KMS-11 (cell line): ENCODE measurements around the gene BTBD9.

Source experiments
- H2AFZ ChIP-seq: fragments of 200-600 bp; sonication (generic); 2 replicates; pipeline ENCODE4 v1.6.1; 2016; ENCODE audit warnings: antibody characterized with exemption, mixed run types, low read depth
- H3K27ac ChIP-seq: fragments of 200-600 bp; sonication (generic); 2 replicates; pipeline ENCODE4 v1.6.1; 2016; ENCODE audit warnings: mild to moderate bottlenecking, mixed run types
- H3K27me3 ChIP-seq: fragments of 200-600 bp; sonication (generic); 2 replicates; pipeline ENCODE4 v1.6.1; 2017; ENCODE audit warnings: mild to moderate bottlenecking, low read depth, mixed run types, moderate library complexity; ENCODE audit not compliant: insufficient read depth
- H3K36me3 ChIP-seq: fragments of 200-600 bp; sonication (generic); 2 replicates; pipeline ENCODE4 v1.6.1; 2017; ENCODE audit warnings: mild to moderate bottlenecking, mixed run types; ENCODE audit not compliant: insufficient read depth
- H3K4me1 ChIP-seq: fragments of 200-600 bp; sonication (generic); 2 replicates; pipeline ENCODE4 v1.6.1; 2016; ENCODE audit warnings: mild to moderate bottlenecking, low read depth, mixed run types; ENCODE audit not compliant: poor library complexity, severe bottlenecking
- H3K4me2 ChIP-seq: fragments of 200-600 bp; sonication (generic); 2 replicates; pipeline ENCODE4 v1.7.0; 2016; ENCODE audit warnings: mild to moderate bottlenecking, mixed run types
- H3K4me3 ChIP-seq: fragments of 200-600 bp; sonication (generic); IDR thresholded peaks from 2 replicates; pipeline ENCODE4 v1.6.1; 2017; ENCODE audit warnings: low read depth, low read length, mixed read lengths; ENCODE audit not compliant: insufficient read depth
- H3K79me2 ChIP-seq: fragments of 200-600 bp; sonication (generic); 2 replicates; pipeline ENCODE4 v1.6.1; 2016; ENCODE audit warnings: low read depth, mixed run types; ENCODE audit not compliant: insufficient read depth
- H3K9ac ChIP-seq: fragments of 200-600 bp; sonication (generic); 2 replicates; pipeline ENCODE4 v1.6.1; 2016; ENCODE audit warnings: mild to moderate bottlenecking, mixed run types
- H4K20me1 ChIP-seq: fragments of 200-600 bp; sonication (generic); 2 replicates; pipeline ENCODE4 v1.6.1; 2016; ENCODE audit warnings: mild to moderate bottlenecking, mixed run types; ENCODE audit not compliant: insufficient read depth
- CTCF ChIP-seq: fragments of 200-600 bp; sonication (generic); conservative IDR thresholded peaks from 2 replicates; pipeline ENCODE4 v1.6.1; 2017; ENCODE audit warnings: low read depth, mild to moderate bottlenecking, antibody characterized with exemption, low read length, moderate library complexity, mixed read lengths

BTBD9 gene

GRCh38 chr6:38244869-38245268, 394.9 kb downstream of the BTBD9 start:
- Histone ChIP-seq H4K20me1 (no peaks in the 10 kb centered on the region), H2AFZ (no peak overlapping the region), H3K27me3 (no peaks in the 10 kb centered on the region), H3K27ac (no peak overlapping the region), H3K4me1 (no peaks in the 10 kb centered on the region), H3K9ac (no peak overlapping the region), H3K4me2 (no peak overlapping the region), H3K36me3 (no peaks in the 10 kb centered on the region), H3K4me3 (no peak overlapping the region), H3K79me2 (no peaks in the 10 kb centered on the region)
- TF ChIP-seq CTCF = no peak

GRCh38 chr6:38241200-38241871, 398.4 kb downstream of the BTBD9 start:
- Histone ChIP-seq H3K4me1 (no peaks in the 10 kb centered on the region), H3K9ac (no peak overlapping the region), H3K4me2 (no peak overlapping the region), H3K79me2 (no peaks in the 10 kb centered on the region), H2AFZ (no peak overlapping the region), H3K27me3 (no peaks in the 10 kb centered on the region), H4K20me1 (no peaks in the 10 kb centered on the region), H3K36me3 (no peaks in the 10 kb centered on the region), H3K4me3 (no peak overlapping the region), H3K27ac (no peak overlapping the region)
- TF ChIP-seq CTCF = no peak

- Histone ChIP-seq H3K4me2 (no peak overlapping the region), H3K27me3 (no peaks in the 10 kb centered on the region), H3K79me2 (no peaks in the 10 kb centered on the region), H3K4me1 (peaks cover 3% of the 10 kb centered on the region), H3K36me3 (no peaks in the 10 kb centered on the region), H2AFZ (no peak overlapping the region), H4K20me1 (no peaks in the 10 kb centered on the region), H3K27ac (no peak overlapping the region), H3K4me3 (no peak overlapping the region), H3K9ac (no peak overlapping the region)
- TF ChIP-seq CTCF = no peak
Observed at GRCh38 chr6:38239719-38240451, 399.8 kb downstream of the BTBD9 start.

- no peaks in the 10 kb centered on the region for H3K27me3 ChIP-seq
- H4K20me1 ChIP-seq = no peaks in the 10 kb centered on the region
- H3K9ac ChIP-seq = no peak overlapping the region
- TF ChIP-seq CTCF = no peak
- H3K36me3 ChIP-seq = no peaks in the 10 kb centered on the region; the same call in 1 of the 2 replicates
- peaks cover 4% of the 10 kb centered on the region for H3K4me1 ChIP-seq
- H2AFZ ChIP-seq = no peak overlapping the region
- no peak overlapping the region for H3K4me2 ChIP-seq
- no peak overlapping the region for H3K27ac ChIP-seq
- H3K4me3 ChIP-seq = no peak overlapping the region
- no peaks in the 10 kb centered on the region for H3K79me2 ChIP-seq
Observed at GRCh38 chr6:38236631-38237030, 403.1 kb downstream of the BTBD9 start.
